Activated T-helper 1 cell treated with anti-CD3 and anti-CD28 coated beads, Interleukin-2, amount 50 U/mL, for 16 hours (primary cell): Measurements from ENCODE around the gene MAGI1.

Experiments
- DNase-seq, 2 donors: peaks; one replicate each; pipeline ENCODE4 v3.0.0-alpha.2; 2020; ENCODE audit warnings: low read depth in 1 of 2, low spot score in 1 of 2

Gene MAGI1

GRCh38 chr3:65758876-65759598 lies 279.7 kb downstream of the MAGI1 start:
- no peak for DNase-seq

- no peak for DNase-seq
These were observed 280.3 kb downstream of the MAGI1 start for GRCh38 chr3:65758438-65758837.

GRCh38 chr3:65752636-65753035 lies 286.1 kb downstream of the MAGI1 start:
- DNase-seq, result no peak

- DNase-seq, result no peak
These were observed 287.5 kb downstream of the MAGI1 start for GRCh38 chr3:65751123-65751700.

GRCh38 chr3:65749066-65749465 lies 289.7 kb downstream of the MAGI1 start:
- DNase-seq, result no peak

GRCh38 chr3:65748326-65748725 lies 290.4 kb downstream of the MAGI1 start:
- DNase-seq, result no peak

- DNase-seq, result no peak
These were observed 291.9 kb downstream of the MAGI1 start for GRCh38 chr3:65746848-65747247.

- no peak for DNase-seq
These were observed 293.4 kb downstream of the MAGI1 start for GRCh38 chr3:65745306-65745705.

- DNase-seq, result no peak
These were observed 295.8 kb downstream of the MAGI1 start for GRCh38 chr3:65742914-65743313.

GRCh38 chr3:65741540-65741939 lies 297.2 kb downstream of the MAGI1 start:
- DNase-seq, result no peak

GRCh38 chr3:65739901-65740541 lies 298.7 kb downstream of the MAGI1 start:
- DNase-seq, result no peak

GRCh38 chr3:65734792-65735191 lies 303.9 kb downstream of the MAGI1 start:
- DNase-seq, result no peak

GRCh38 chr3:65734382-65734781 lies 304.3 kb downstream of the MAGI1 start:
- no peak for DNase-seq

GRCh38 chr3:65733459-65733858 lies 305.3 kb downstream of the MAGI1 start:
- no peak for DNase-seq

- no peak for DNase-seq
These were observed 306.4 kb downstream of the MAGI1 start for GRCh38 chr3:65732051-65732935.

- no peak for DNase-seq
These were observed 308.3 kb downstream of the MAGI1 start for GRCh38 chr3:65730449-65730848.

- no peak for DNase-seq
These were observed 308.7 kb downstream of the MAGI1 start for GRCh38 chr3:65729973-65730372.

- DNase-seq, result no peak
These were observed 309.2 kb downstream of the MAGI1 start for GRCh38 chr3:65729555-65729954.

GRCh38 chr3:65728138-65728537 lies 310.6 kb downstream of the MAGI1 start:
- no peak for DNase-seq

GRCh38 chr3:65723985-65724384 lies 314.7 kb downstream of the MAGI1 start:
- no peak for DNase-seq

- no peak for DNase-seq
These were observed 315.7 kb downstream of the MAGI1 start for GRCh38 chr3:65723011-65723410.
